ENCODE measurements around the gene OSBPL8. TPM values are rescaled to one million over a fixed set of nuclear protein-coding genes. Genes with fewer than 3 reads are reported as not detected.

OSBPL8 gene
- total and polyA plus RNA-seq, 10 of the 15 experiments (the other 5 are each of a cell fraction or from before 2014, with no cell fraction given), result 10.4 to 58.0 (median 32.0) TPM

- TF ChIP-seq BCL3 (IDR thresholded peaks at IDR 0.05; ENCODE audit: borderline replicate concordance, insufficient read depth, low read depth, low read length, poor library complexity, severe bottlenecking) (no peak), HCFC1 (IDR thresholded peaks at IDR 0.05; ENCODE audit: low read length) (no peak), SMC3 (IDR thresholded peaks at IDR 0.05; ENCODE audit: borderline replicate concordance, low read length) (no peak)
Observed at GRCh38 chr12:76409074-76409473, 150.5 kb downstream of the OSBPL8 start (continued).

DNA sequence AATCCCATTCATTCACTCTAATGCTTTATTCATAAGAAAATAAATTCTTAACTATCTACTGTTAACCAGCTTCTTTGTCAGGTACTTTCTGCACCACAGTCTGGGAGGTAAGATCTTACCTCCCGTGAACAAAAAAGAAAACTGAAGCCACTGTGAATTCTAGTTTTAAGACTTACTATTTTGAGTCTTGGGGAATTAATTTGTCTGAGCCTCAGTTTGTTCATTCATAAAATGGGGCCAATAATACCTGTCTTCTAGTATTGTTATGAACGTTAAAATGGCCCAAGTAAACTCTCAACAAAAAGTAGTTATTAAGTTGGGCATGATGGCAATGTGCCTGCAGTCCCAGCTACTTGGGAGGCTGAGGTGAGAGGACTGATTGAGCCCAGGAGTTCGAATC, 151.9 kb downstream of the OSBPL8 start:
- H3K27me3 ChIP-seq (replicated peaks in 1 of 2; ENCODE audit: control insufficient read depth in 2 of 2, insufficient read depth in 2 of 2, low read length in 1 of 2), result no peaks in the 10 kb centered on the region
- H3K9ac ChIP-seq (ENCODE audit: control insufficient read depth, insufficient read depth, low read length), result no peak overlapping the region
- no peaks in the 10 kb centered on the region for H3K9me3 ChIP-seq (replicated peaks; ENCODE audit: control insufficient read depth, insufficient read depth, low read length)
- H3K4me3 ChIP-seq, result no peak overlapping the region
- WGBS (ENCODE audit: insufficient coverage, insufficient replicate concordance, low lambda C conversion rate, missing lambda C conversion rate), result 83% methylated on average over 3 of the region's 3 CpGs
- SMC1A ChIA-PET (ENCODE audit: uncharacterized antibody, unreplicated experiment), result interaction anchor here (0.9 to 1.6 kb wide), 4 partner anchors 10 to 179 kb away, joined by 3 to 6 read pairs (median 4); no protein-coding TSS in a partner anchor
- in situ Hi-C loops (cut with MboI), result no loop called here
- no peaks in the 10 kb centered on the region for H3K36me3 ChIP-seq (ENCODE audit: control insufficient read depth in 2 of 2, insufficient read depth in 2 of 2, low read length in 1 of 2)
- RAD21 ChIA-PET (ENCODE audit: unreplicated experiment), result interaction anchor here (0.9 kb wide), 1 partner anchor 179 kb away, joined by 3 read pairs; no protein-coding TSS in a partner anchor
- no peak overlapping the region for H3K4me2 ChIP-seq (ENCODE audit: control insufficient read depth, insufficient read depth)
- POLR2A ChIA-PET, result interaction anchor here (1.2 kb wide), 1 partner anchor 11 kb away, joined by 4 read pairs; no protein-coding TSS in a partner anchor
- CTCF ChIA-PET, result no interaction called here
- H2AFZ ChIP-seq (ENCODE audit: control insufficient read depth, low read depth, low read length), result no peak overlapping the region
- no TSS peak for BruUV-seq (replicated peaks)
- DNase-seq (ENCODE audit: low read depth, low spot score) (no peak), FAIRE-seq (no peak), ATAC-seq (no peak)
- H4K20me1 ChIP-seq (ENCODE audit: control insufficient read depth, insufficient read depth), result no peaks in the 10 kb centered on the region
- no peaks in the 10 kb centered on the region for H3K4me1 ChIP-seq (ENCODE audit: control insufficient read depth, insufficient read depth, low read length)
- TF ChIP-seq, protein P1, sequence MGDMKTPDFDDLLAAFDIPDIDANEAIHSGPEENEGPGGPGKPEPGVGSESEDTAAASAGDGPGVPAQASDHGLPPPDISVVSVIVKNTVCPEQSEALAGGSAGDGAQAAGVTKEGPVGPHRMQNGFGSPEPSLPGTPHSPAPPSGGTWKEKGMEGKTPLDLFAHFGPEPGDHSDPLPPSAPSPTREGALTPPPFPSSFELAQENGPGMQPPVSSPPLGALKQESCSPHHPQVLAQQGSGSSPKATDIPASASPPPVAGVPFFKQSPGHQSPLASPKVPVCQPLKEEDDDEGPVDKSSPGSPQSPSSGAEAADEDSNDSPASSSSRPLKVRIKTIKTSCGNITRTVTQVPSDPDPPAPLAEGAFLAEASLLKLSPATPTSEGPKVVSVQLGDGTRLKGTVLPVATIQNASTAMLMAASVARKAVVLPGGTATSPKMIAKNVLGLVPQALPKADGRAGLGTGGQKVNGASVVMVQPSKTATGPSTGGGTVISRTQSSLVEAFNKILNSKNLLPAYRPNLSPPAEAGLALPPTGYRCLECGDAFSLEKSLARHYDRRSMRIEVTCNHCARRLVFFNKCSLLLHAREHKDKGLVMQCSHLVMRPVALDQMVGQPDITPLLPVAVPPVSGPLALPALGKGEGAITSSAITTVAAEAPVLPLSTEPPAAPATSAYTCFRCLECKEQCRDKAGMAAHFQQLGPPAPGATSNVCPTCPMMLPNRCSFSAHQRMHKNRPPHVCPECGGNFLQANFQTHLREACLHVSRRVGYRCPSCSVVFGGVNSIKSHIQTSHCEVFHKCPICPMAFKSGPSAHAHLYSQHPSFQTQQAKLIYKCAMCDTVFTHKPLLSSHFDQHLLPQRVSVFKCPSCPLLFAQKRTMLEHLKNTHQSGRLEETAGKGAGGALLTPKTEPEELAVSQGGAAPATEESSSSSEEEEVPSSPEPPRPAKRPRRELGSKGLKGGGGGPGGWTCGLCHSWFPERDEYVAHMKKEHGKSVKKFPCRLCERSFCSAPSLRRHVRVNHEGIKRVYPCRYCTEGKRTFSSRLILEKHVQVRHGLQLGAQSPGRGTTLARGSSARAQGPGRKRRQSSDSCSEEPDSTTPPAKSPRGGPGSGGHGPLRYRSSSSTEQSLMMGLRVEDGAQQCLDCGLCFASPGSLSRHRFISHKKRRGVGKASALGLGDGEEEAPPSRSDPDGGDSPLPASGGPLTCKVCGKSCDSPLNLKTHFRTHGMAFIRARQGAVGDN (IDR thresholded peaks at IDR 0.05), result no peak
- intact Hi-C loops (cut with micrococcal nuclease; ENCODE audit: unreplicated experiment), result no loop called here
- H3K79me2 ChIP-seq (ENCODE audit: control insufficient read depth, insufficient read depth, low read length), result no peaks in the 10 kb centered on the region
- no peak overlapping the region for H3K27ac ChIP-seq (ENCODE audit: control insufficient read depth, insufficient read depth)

Data from GM12878 (cell line).